GM12878 (cell line): ENCODE data around the gene FSTL4. TPM values are rescaled to one million over a fixed set of nuclear protein-coding genes. Genes with fewer than 3 reads are reported as not detected.

Experiments used
- ATAC-seq: fragments of 200-7000 bp; cut with Tn5 transposase; 3 replicates; pipeline ENCODE4 v1.9.1; 2020; ENCODE audit warnings: mild to moderate bottlenecking, moderate library complexity
- BruUV-seq: library from RNA; stranded (reverse); fragments of 400-500 nt; replicated peaks from 2 replicates; lab custom pipeline; 2021; lab: Mats Ljungman, UMichigan
- CTCF ChIA-PET: fragments of 300-600 bp; sonication (Branson Sonifier 250); formaldehyde crosslinking; extraction: SDS; loops from one replicate; lab custom pipeline; 2021; ENCODE audit warnings: inconsistent platforms; lab: Yijun Ruan, JAX
- POLR2A ChIA-PET: fragments of 350-600 bp; formaldehyde crosslinking; extraction: SDS; loops from one replicate; lab custom pipeline; 2021; ENCODE audit warnings: inconsistent platforms; lab: Charles Lee
- RAD21 ChIA-PET: fragments of 300-600 bp; sonication (Branson Sonifier 250); formaldehyde crosslinking; loops from one replicate; lab custom pipeline; 2023; ENCODE audit warnings: antibody characterized with exemption; ENCODE audit not compliant: unreplicated experiment; lab: Charles Lee
- SMC1A ChIA-PET: fragments of 300-600 bp; sonication (Branson Sonifier 250); formaldehyde crosslinking; loops from one replicate; lab custom pipeline; 2023; ENCODE audit not compliant: unreplicated experiment, uncharacterized antibody; lab: Charles Lee
- DNase-seq: peaks from one replicate; pipeline ENCODE4 v3.0.0-alpha.2; 2011; ENCODE audit warnings: low read depth, low spot score
- FAIRE-seq: peaks from 3 replicates; lab custom pipeline; 2011; peaks lifted over from hg19 to GRCh38; lab: Jason Lieb, UNC
- H2AFZ ChIP-seq: 2 replicates; pipeline ENCODE4 v1.6.0; 2011; ENCODE audit warnings: low read depth, low read length, control low read depth; ENCODE audit not compliant: control insufficient read depth
- H3K27ac ChIP-seq: 2 replicates; pipeline ENCODE4 v1.5.1; 2011; ENCODE audit warnings: control low read depth; ENCODE audit not compliant: control insufficient read depth, insufficient read depth
- H3K27me3 ChIP-seq, 2 experiments: replicated peaks in 1 of 2; 2 replicates each; pipeline versions ENCODE4 v1.6.0 to v1.6.1; 2011; ENCODE audit warnings: low read length in 1 of 2; ENCODE audit not compliant: control insufficient read depth in 2 of 2, insufficient read depth in 2 of 2
- H3K36me3 ChIP-seq, 2 experiments: 2 replicates each; pipeline ENCODE4 v1.5.1; 2011; ENCODE audit warnings: low read length in 1 of 2; ENCODE audit not compliant: control insufficient read depth in 2 of 2, insufficient read depth in 2 of 2
- H3K4me1 ChIP-seq: 2 replicates; pipeline ENCODE4 v1.6.1; 2011; ENCODE audit warnings: mild to moderate bottlenecking, low read length, moderate library complexity, mixed read lengths; ENCODE audit not compliant: control insufficient read depth, insufficient read depth
- H3K4me2 ChIP-seq: 2 replicates; pipeline ENCODE4 v1.6.0; 2011; ENCODE audit warnings: control low read depth; ENCODE audit not compliant: control insufficient read depth, insufficient read depth
- H3K4me3 ChIP-seq: fragments of 200-600 bp; sonication (generic); 2 replicates; pipeline ENCODE4 v1.5.1; 2016
- H3K79me2 ChIP-seq: 2 replicates; pipeline ENCODE4 v1.6.0; 2011; ENCODE audit warnings: low read length; ENCODE audit not compliant: control insufficient read depth, insufficient read depth
- H3K9ac ChIP-seq: 2 replicates; pipeline ENCODE4 v1.8.0; 2011; ENCODE audit warnings: low read length, control low read depth, mixed read lengths; ENCODE audit not compliant: control insufficient read depth, insufficient read depth
- H3K9me3 ChIP-seq: replicated peaks from 3 replicates; pipeline ENCODE4 v1.5.1; 2011; ENCODE audit warnings: mild to moderate bottlenecking, low read length; ENCODE audit not compliant: control insufficient read depth, insufficient read depth
- H4K20me1 ChIP-seq: 2 replicates; pipeline ENCODE4 v1.6.0; 2011; ENCODE audit not compliant: control insufficient read depth, insufficient read depth
- DPF2 ChIP-seq: fragments of 450-650 bp; IDR thresholded peaks from 2 replicates; pipeline ENCODE4 v1.6.1; 2017; ENCODE audit warnings: mild to moderate bottlenecking
- EED ChIP-seq: sonication (generic); IDR thresholded peaks from 2 replicates; pipeline ENCODE4 v1.6.1; 2016; ENCODE audit warnings: antibody characterized with exemption, low read depth
- KLF5 ChIP-seq: fragments of 450-650 bp; IDR thresholded peaks from 2 replicates; pipeline ENCODE4 v1.6.1; 2014; ENCODE audit warnings: mild to moderate bottlenecking; ENCODE audit not compliant: partially characterized antibody
- RELA ChIP-seq: fragments of 450-650 bp; IDR thresholded peaks from 2 replicates; pipeline ENCODE4 v1.8.0; 2014; ENCODE audit warnings: borderline replicate concordance; ENCODE audit not compliant: partially characterized antibody
- SUPT20H ChIP-seq: IDR thresholded peaks from 2 replicates; pipeline ENCODE4 v1.6.1; 2011; ENCODE audit warnings: low read depth, mild to moderate bottlenecking, low read length, moderate library complexity, borderline replicate concordance; ENCODE audit not compliant: control insufficient read depth
- TCF7 ChIP-seq: IDR thresholded peaks from 2 replicates; pipeline ENCODE4 v1.6.1; 2014; ENCODE audit warnings: antibody characterized with exemption, borderline replicate concordance
- WGBS: methylation state at CpG from one replicate; pipeline ENCODE4 v1.1.6; 2016; ENCODE audit warnings: low lambda C conversion rate; ENCODE audit not compliant: insufficient replicate concordance, insufficient coverage; ENCODE audit errors: missing lambda C conversion rate; 5-methylcytosine and 5-hydroxymethylcytosine counted together
- in situ Hi-C: fragments of 300-500 bp; cut with MboI; formaldehyde crosslinking; loops from 9 replicates; pipeline ENCODE4 v1.14.3; 2018; ENCODE audit warnings: mixed read lengths
- intact Hi-C: fragments of 100-400 bp; cut with micrococcal nuclease; formaldehyde crosslinking; loops from one replicate; pipeline ENCODE4 v1.14.2; 2022; ENCODE audit not compliant: unreplicated experiment
- polyA plus RNA-seq, 11 experiments: library from polyadenylated mRNA; depleted of rRNA in 4 of 11; unstranded in 6 of 11; stranded (reverse) in 5 of 11; fragments of >200 nt; fragmentation: Nextera tagmentation in 4 of 11; fragmentation: Illumina TruSeq in 1 of 11; extraction: Ambion mirVana in 4 of 11; extraction: Trizol in 1 of 11; gene quantifications; 1 replicate in 1 of 11; 2 replicates in 10 of 11; pipeline versions ENCODE4 v1.2.1 to v1.2.3, GENCODE V29; 2011 to 2016; ENCODE audit warnings: inconsistent platforms in 2 of 11, missing spikeins in 2 of 11, low read depth in 1 of 11
- total RNA-seq, 4 experiments: library from RNA; depleted of rRNA in 3 of 4; stranded (reverse); fragments of >200 nt in 3 of 4; fragmentation: Illumina TruSeq in 1 of 4; extraction: Trizol in 1 of 4; gene quantifications; 2 replicates each; pipeline versions ENCODE4 v1.2.1 to v1.2.3, GENCODE V29; 2013 to 2021
- TF ChIP-seq, protein P1 (sequence below): IDR thresholded peaks from 2 replicates; pipeline ENCODE4 v1.6.1; 2011; ENCODE audit warnings: low read depth, mild to moderate bottlenecking, low read length, moderate library complexity, borderline replicate concordance; ENCODE audit errors: extremely low read depth
- TF ChIP-seq, protein P2 (sequence below): IDR thresholded peaks from 2 replicates; pipeline ENCODE4 v1.6.1; 2012; ENCODE audit warnings: mild to moderate bottlenecking, low read depth, low read length

Gene FSTL4
- total and polyA plus RNA-seq, 10 of the 15 experiments (the other 5 are each of a cell fraction or from before 2014, with no cell fraction given), result 0.01 to 0.79 (median 0.21) TPM; not detected in 6

DNA sequence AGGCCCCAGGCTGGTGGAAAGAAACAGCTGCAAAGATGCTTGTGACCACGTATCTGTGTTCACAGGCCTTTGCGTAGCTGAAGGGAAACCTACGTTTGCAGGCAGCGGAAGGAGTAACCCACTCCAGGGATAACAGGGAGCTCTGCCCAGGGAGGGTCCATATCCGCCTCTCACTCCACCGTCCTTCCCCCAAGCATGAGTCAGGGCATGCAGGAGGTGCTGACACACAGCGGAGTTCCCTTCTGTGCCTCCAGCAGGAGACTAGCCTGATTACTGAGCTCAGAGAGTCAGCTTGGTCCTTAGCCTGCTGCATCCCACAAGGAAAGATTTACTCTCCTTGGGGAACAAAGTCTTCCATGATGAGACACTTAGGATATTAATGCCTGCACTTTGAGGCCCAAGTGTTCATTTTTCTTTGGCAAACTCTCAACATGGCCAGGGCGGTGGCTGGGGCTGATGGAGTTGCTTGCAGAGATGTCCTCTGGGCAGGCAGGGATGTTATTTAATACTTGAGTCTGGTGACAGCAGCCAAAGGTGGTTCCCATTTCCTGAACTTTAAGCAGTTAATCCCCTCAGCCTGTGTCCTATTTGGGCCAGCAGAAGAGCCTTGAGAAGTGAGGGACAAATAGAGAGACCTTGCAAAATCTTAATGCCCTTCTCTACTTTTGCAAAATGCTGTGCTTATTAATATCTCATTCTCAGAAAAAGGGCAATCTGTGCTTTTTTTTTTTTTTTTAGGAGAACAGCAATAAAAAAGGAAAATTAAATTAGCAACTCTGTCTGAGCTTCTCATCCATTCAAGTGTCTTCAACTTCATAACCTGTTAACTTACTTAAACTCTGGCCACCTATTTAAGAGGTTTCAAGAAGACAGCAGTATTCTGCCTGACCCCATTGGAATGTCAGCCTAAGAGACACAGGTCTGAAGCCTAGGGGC lies 338.4 kb downstream of the FSTL4 start:
- in situ Hi-C loops, result no loop called here
- intact Hi-C loops, result no loop called here
- ChIA-PET RAD21 (no interaction called here), POLR2A (no interaction called here), CTCF (interaction anchor here (1.2 to 1.3 kb wide), 2 partner anchors 13 to 163 kb away, joined by 3 to 5 read pairs; no protein-coding TSS in a partner anchor), SMC1A (interaction anchor here (1.3 to 1.9 kb wide), 2 partner anchors 8 to 16 kb away, joined by 4 to 5 read pairs; no protein-coding TSS in a partner anchor)
- DNase-seq (no peak), ATAC-seq (no peak)
- WGBS, result 40% methylated on average over 8 of the region's 8 CpGs
- Histone ChIP-seq H3K4me1 (no peaks in the 10 kb centered on the region), H3K27ac (no peak overlapping the region), H3K4me3 (no peak overlapping the region), H2AFZ (no peak overlapping the region), H3K36me3 (no peaks in the 10 kb centered on the region), H3K9me3 (no peaks in the 10 kb centered on the region), H3K9ac (no peak overlapping the region), H4K20me1 (no peaks in the 10 kb centered on the region), H3K4me2 (no peak overlapping the region), H3K79me2 (no peaks in the 10 kb centered on the region)
- TF ChIP-seq, protein P1, sequence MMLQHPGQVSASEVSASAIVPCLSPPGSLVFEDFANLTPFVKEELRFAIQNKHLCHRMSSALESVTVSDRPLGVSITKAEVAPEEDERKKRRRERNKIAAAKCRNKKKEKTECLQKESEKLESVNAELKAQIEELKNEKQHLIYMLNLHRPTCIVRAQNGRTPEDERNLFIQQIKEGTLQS, result no peak
- TF ChIP-seq, protein P2, sequence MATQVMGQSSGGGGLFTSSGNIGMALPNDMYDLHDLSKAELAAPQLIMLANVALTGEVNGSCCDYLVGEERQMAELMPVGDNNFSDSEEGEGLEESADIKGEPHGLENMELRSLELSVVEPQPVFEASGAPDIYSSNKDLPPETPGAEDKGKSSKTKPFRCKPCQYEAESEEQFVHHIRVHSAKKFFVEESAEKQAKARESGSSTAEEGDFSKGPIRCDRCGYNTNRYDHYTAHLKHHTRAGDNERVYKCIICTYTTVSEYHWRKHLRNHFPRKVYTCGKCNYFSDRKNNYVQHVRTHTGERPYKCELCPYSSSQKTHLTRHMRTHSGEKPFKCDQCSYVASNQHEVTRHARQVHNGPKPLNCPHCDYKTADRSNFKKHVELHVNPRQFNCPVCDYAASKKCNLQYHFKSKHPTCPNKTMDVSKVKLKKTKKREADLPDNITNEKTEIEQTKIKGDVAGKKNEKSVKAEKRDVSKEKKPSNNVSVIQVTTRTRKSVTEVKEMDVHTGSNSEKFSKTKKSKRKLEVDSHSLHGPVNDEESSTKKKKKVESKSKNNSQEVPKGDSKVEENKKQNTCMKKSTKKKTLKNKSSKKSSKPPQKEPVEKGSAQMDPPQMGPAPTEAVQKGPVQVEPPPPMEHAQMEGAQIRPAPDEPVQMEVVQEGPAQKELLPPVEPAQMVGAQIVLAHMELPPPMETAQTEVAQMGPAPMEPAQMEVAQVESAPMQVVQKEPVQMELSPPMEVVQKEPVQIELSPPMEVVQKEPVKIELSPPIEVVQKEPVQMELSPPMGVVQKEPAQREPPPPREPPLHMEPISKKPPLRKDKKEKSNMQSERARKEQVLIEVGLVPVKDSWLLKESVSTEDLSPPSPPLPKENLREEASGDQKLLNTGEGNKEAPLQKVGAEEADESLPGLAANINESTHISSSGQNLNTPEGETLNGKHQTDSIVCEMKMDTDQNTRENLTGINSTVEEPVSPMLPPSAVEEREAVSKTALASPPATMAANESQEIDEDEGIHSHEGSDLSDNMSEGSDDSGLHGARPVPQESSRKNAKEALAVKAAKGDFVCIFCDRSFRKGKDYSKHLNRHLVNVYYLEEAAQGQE, result no peak
- TF ChIP-seq EED (no peak), KLF5 (no peak), RELA (no peak), DPF2 (no peak), TCF7 (no peak), SUPT20H (no peak)
- TF ChIP-seq, all 136 proteins: peak for 0
- FAIRE-seq, result no peak
- no TSS peak for BruUV-seq
- H3K27me3 ChIP-seq, result no peaks in the 10 kb centered on the region
